ENCODE data around the gene GRIK2.

Gene GRIK2

GRCh38 chr6:101719521-101719920 lies 326.0 kb downstream of the GRIK2 start:
- DNase-seq (ENCODE audit: low read depth), result no peak

- no peak for DNase-seq (ENCODE audit: low read depth)
Measured at GRCh38 chr6:101722471-101722870, 329.0 kb downstream of the GRIK2 start.

- peak; percentile 69 for DNase-seq (ENCODE audit: low read depth)
Measured at GRCh38 chr6:101722991-101723579, 329.6 kb downstream of the GRIK2 start.

GRCh38 chr6:101728388-101728787 lies 334.9 kb downstream of the GRIK2 start:
- DNase-seq (ENCODE audit: low read depth), result no peak

GRCh38 chr6:101728956-101729355 lies 335.4 kb downstream of the GRIK2 start:
- no peak for DNase-seq (ENCODE audit: low read depth)

GRCh38 chr6:101730954-101731353 lies 337.4 kb downstream of the GRIK2 start:
- no peak for DNase-seq (ENCODE audit: low read depth)

- DNase-seq (ENCODE audit: low read depth), result no peak
Measured at GRCh38 chr6:101733899-101734298, 340.4 kb downstream of the GRIK2 start.

- DNase-seq (ENCODE audit: low read depth), result no peak
Measured at GRCh38 chr6:101738481-101738880, 345.0 kb downstream of the GRIK2 start.

- DNase-seq (ENCODE audit: low read depth), result no peak
Measured at GRCh38 chr6:101740631-101741030, 347.1 kb downstream of the GRIK2 start.

- no peak for DNase-seq (ENCODE audit: low read depth)
Measured at GRCh38 chr6:101741474-101742171, 348.1 kb downstream of the GRIK2 start.

- no peak for DNase-seq (ENCODE audit: low read depth)
Measured at GRCh38 chr6:101747160-101747559, 353.7 kb downstream of the GRIK2 start.

- no peak for DNase-seq (ENCODE audit: low read depth)
Measured at GRCh38 chr6:101747716-101748115, 354.2 kb downstream of the GRIK2 start.

GRCh38 chr6:101755931-101756330 lies 362.4 kb downstream of the GRIK2 start:
- no peak for DNase-seq (ENCODE audit: low read depth)

- DNase-seq (ENCODE audit: low read depth), result no peak
Measured at GRCh38 chr6:101758368-101758767, 364.9 kb downstream of the GRIK2 start.

GRCh38 chr6:101760843-101761621 lies 367.5 kb downstream of the GRIK2 start:
- DNase-seq (ENCODE audit: low read depth), result peak; percentile 72

GRCh38 chr6:101762851-101763250 lies 369.3 kb downstream of the GRIK2 start:
- DNase-seq (ENCODE audit: low read depth), result no peak

- no peak for DNase-seq (ENCODE audit: low read depth)
Measured at GRCh38 chr6:101765281-101765680, 371.8 kb downstream of the GRIK2 start.

GRCh38 chr6:101770116-101770515 lies 376.6 kb downstream of the GRIK2 start:
- no peak for DNase-seq (ENCODE audit: low read depth)

GRCh38 chr6:101776919-101777350 lies 383.4 kb downstream of the GRIK2 start:
- DNase-seq (ENCODE audit: low read depth), result no peak

GRCh38 chr6:101777646-101778045 lies 384.1 kb downstream of the GRIK2 start:
- no peak for DNase-seq (ENCODE audit: low read depth)

GRCh38 chr6:101779051-101779844 lies 385.7 kb downstream of the GRIK2 start:
- no peak for DNase-seq (ENCODE audit: low read depth)

- no peak for DNase-seq (ENCODE audit: low read depth)
Measured at GRCh38 chr6:101783287-101783686, 389.8 kb downstream of the GRIK2 start.

Data from stromal cell of bone marrow (primary cell).